Right lobe of liver (tissue), 6 donors: Measurements from ENCODE around the gene ATAD2B. TPM values are rescaled to one million over a fixed set of nuclear protein-coding genes. Genes with fewer than 3 reads are reported as not detected.

Experiments
- ATAC-seq, 4 donors: fragments of 200-7000 bp; cut with Tn5 transposase; one replicate each; pipeline ENCODE4 v1.9.1; 2020; ENCODE audit warnings: mild to moderate bottlenecking in 4 of 4, moderate library complexity in 4 of 4
- DNase-seq, 3 donors: peaks; one replicate each; pipeline ENCODE4 v3.0.0-alpha.2; 2020
- H3K27ac ChIP-seq, 3 donors: fragments of 200-600 bp; one replicate each; pipeline ENCODE4 v1.8.0; 2022
- H3K27me3 ChIP-seq, 2 donors: fragments of 200-600 bp; one replicate each; pipeline ENCODE4 v1.8.0; 2022
- H3K36me3 ChIP-seq, 4 donors: fragments of 200-600 bp; sonication (generic) in 1 of 4; one replicate each; pipeline versions ENCODE4 v1.5.1 to v1.8.0; 2017 to 2022; ENCODE audit warnings: control low read depth in 1 of 4
- H3K4me1 ChIP-seq, 4 donors: fragments of 200-600 bp; sonication (generic) in 1 of 4; one replicate each; pipeline versions ENCODE4 v1.5.1 to v1.8.0; 2017 to 2022; ENCODE audit warnings: control low read depth in 1 of 4
- H3K4me3 ChIP-seq, 3 donors: fragments of 200-600 bp; one replicate each; pipeline ENCODE4 v1.8.0; 2022
- H3K9me3 ChIP-seq, 4 donors: fragments of 200-600 bp; sonication (generic) in 1 of 4; one replicate each; pipeline versions ENCODE4 v1.5.1 to v1.8.0; 2017 to 2022; ENCODE audit warnings: control low read depth in 1 of 4
- CTCF ChIP-seq, 4 donors: fragments of 200-600 bp in 3 of 4; fragments of 450-650 bp in 1 of 4; IDR thresholded peaks; one replicate each; pipeline versions ENCODE4 v1.5.1 to v1.8.0; 2016 to 2022; ENCODE audit warnings: antibody characterized with exemption in 4 of 4, mild to moderate bottlenecking in 2 of 4
- POLR2A ChIP-seq: fragments of 450-650 bp; IDR thresholded peaks from one replicate; pipeline ENCODE4 v1.6.1; 2017; ENCODE audit warnings: antibody characterized with exemption, mild to moderate bottlenecking
- WGBS: methylation state at CpG from one replicate; pipeline ENCODE4 v1.1.6; 2018; ENCODE audit warnings: low coverage, low lambda C conversion rate; ENCODE audit not compliant: insufficient coverage; ENCODE audit errors: missing lambda C conversion rate; 5-methylcytosine and 5-hydroxymethylcytosine counted together
- intact Hi-C, 2 donors: fragments of 100-400 bp; cut with DNase I; formaldehyde crosslinking; loops; one replicate each; pipeline versions ENCODE4 v1.11.2 to v1.14.1; 2022
- total RNA-seq, 6 experiments: library from RNA; depleted of rRNA in 2 of 6; stranded (reverse); fragments of >200 nt in 2 of 6; fragmentation: NEBNext Ultra II Directional in 3 of 6; extraction: Animal tissue kit (Norgen Biotek cat#: 25700) in 3 of 6; gene quantifications; one replicate each; pipeline versions ENCODE4 v1.1.0 to v1.2.4, GENCODE V29; 2016 to 2023
- donor health status: DM: no; HTN: yes; CAD: no.
- donor health status: DM: no; HTN: no; CAD: no.
- donor health status: DM: no; HTN: no; CAD: no.
- donor health status: DM: no; HTN: yes; CAD: no.
- donor health status: DM: no; HTN: yes; CAD: no.

ATAD2B gene
- total RNA-seq, 6 experiments from 2014 or later = 7.5 to 12.1 (median 8.8) TPM

GRCh38 chr2:23705771-23706612, 220.9 kb downstream of the ATAD2B start:
- Histone ChIP-seq H3K4me3 (no peak overlapping the region), H3K9me3 (no peaks in the 10 kb centered on the region), H3K36me3 (peaks cover 0 to 5% (median 0%) of the 10 kb centered on the region in 4 donors), H3K27ac (no peak overlapping the region), H3K27me3 (no peaks in the 10 kb centered on the region), H3K4me1 (no peaks in the 10 kb centered on the region)
- DNase-seq (no peak), ATAC-seq (no peak)
- WGBS = 93% methylated on average over 6 of the region's 18 CpGs
- TF ChIP-seq POLR2A (no peak), CTCF (IDR thresholded peaks at IDR 0.05) (no peak)
- intact Hi-C loops = no loop called here

DNA sequence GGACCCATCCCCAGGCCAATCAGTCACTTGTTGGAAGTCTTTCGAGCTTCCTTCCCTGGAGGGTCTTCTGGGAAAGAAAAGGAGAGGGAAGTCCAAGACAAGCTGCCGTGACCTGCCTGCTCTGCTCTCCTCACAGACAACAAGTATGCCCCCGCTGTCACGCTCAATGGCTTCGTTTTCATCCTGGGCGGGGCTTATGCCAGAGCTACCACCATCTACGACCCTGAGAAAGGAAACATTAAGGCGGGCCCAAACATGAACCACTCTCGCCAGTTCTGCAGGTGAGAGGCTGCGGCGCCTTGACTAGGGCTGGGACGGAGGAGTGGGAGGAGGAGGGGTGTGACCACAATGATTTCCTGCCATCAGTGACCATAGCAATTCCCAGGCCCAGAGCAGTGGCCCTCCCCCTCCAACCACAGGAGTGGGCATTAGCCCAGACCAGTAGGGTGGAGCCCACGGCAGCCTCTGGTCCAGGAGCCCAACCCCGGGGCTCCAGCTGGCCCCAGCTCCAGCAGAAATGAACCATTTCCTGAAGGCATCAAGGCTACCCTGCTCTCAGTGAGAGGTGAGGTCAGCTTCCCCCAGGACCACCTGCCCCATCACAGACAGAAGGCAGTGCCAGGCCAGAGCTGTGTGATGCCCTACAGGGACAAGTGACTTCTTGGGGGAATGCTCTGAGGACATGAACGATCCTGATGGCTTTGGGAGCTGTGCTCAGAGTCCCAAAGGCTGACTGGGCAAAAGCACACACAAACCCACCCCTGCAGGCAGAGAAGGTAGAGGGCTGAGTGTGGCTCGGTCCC, 223.1 kb downstream of the ATAD2B start:
- intact Hi-C loops = no loop called here
- no peak for DNase-seq
- no peaks in the 10 kb centered on the region for H3K4me1 ChIP-seq
- no peak overlapping the region for H3K4me3 ChIP-seq
- ATAC-seq = no peak
- H3K36me3 ChIP-seq = peaks cover 0 to 5% (median 0%) of the 10 kb centered on the region in 4 donors
- H3K27me3 ChIP-seq = no peaks in the 10 kb centered on the region
- no CpG with 5 or more reads among the region's 16 CpGs for WGBS
- TF ChIP-seq POLR2A (no peak), CTCF (IDR thresholded peaks at IDR 0.05) (no peak)
- no peaks in the 10 kb centered on the region for H3K9me3 ChIP-seq
- H3K27ac ChIP-seq = no peak overlapping the region

GRCh38 chr2:23703037-23703582, 223.8 kb downstream of the ATAD2B start:
- intact Hi-C loops = no loop called here
- Histone ChIP-seq H3K4me1 (no peaks in the 10 kb centered on the region), H3K27me3 (no peaks in the 10 kb centered on the region), H3K27ac (no peak overlapping the region), H3K4me3 (no peak overlapping the region), H3K36me3 (peaks cover 0 to 5% (median 0%) of the 10 kb centered on the region in 4 donors), H3K9me3 (no peaks in the 10 kb centered on the region)
- WGBS = no CpG with 5 or more reads among the region's 17 CpGs
- ATAC-seq (no peak), DNase-seq (no peak)
- TF ChIP-seq POLR2A (no peak), CTCF (IDR thresholded peaks at IDR 0.05) (no peak)

DNA sequence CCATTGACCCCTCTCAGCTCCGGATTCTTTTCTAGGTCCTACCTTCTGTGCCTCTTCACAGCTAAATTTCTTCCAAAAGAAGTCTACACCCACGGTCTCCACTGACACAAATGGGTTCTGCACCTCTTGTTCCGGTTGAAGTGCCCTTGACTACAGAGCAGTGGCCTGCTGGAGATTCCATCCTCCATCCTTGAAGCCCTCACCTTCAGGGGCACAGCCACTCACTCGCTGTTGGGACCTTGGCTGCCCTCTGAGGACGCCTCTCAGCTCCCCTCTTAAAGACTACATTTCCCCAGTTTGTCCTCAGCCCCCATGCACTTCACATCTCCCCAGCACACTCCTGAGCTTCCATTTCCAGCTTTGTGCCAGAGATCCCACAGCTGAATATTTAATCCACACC, 226.3 kb downstream of the ATAD2B start:
- Histone ChIP-seq H3K4me3 (no peak overlapping the region), H3K27me3 (no peaks in the 10 kb centered on the region), H3K36me3 (no peaks in the 10 kb centered on the region), H3K9me3 (no peaks in the 10 kb centered on the region), H3K27ac (no peak overlapping the region), H3K4me1 (no peaks in the 10 kb centered on the region)
- ATAC-seq = no peak
- TF ChIP-seq POLR2A (no peak), CTCF (IDR thresholded peaks at IDR 0.05) (no peak)
- DNase-seq = no peak
- intact Hi-C loops = no loop called here
- WGBS = 82% methylated on average over 4 of the region's 5 CpGs
